22Rv1 (cell line): ENCODE measurements around the gene RDH16.

Experiments used
- CTCF ChIP-seq: fragments of 450-650 bp; IDR thresholded peaks from 2 replicates; pipeline ENCODE4 v1.5.1; 2017; ENCODE audit warnings: mild to moderate bottlenecking
- ZFX ChIP-seq: fragments of 450-650 bp; IDR thresholded peaks from 2 replicates; pipeline ENCODE4 v1.6.1; 2017; ENCODE audit warnings: antibody characterized with exemption, borderline replicate concordance

- no peak for TF ChIP-seq CTCF
- no peak for TF ChIP-seq ZFX
These were observed 43.0 kb upstream of the RDH16 start for GRCh38 chr12:57000393-57000792.
